Caco-2 (cell line): ENCODE results near the gene ZNF10. TPM values are rescaled to one million over a fixed set of nuclear protein-coding genes. Genes with fewer than 3 reads are reported as not detected.

Source experiments
- BruUV-seq: library from RNA; stranded (reverse); fragments of 400-500 nt; replicated peaks from 2 replicates; lab custom pipeline; 2021; lab: Mats Ljungman, UMichigan
- CTCF ChIA-PET: fragments of 300-600 bp; sonication (Branson Sonifier 250); formaldehyde crosslinking; loops from one replicate; lab custom pipeline; 2022; ENCODE audit warnings: antibody characterized with exemption; lab: Charles Lee
- POLR2A ChIA-PET: fragments of 300-600 bp; sonication (Branson Sonifier 250); formaldehyde crosslinking; loops from one replicate; lab custom pipeline; 2022; ENCODE audit warnings: antibody characterized with exemption; lab: Charles Lee
- DNase-seq, 2 experiments: peaks; one replicate each; pipeline versions ENCODE4 v3.0.0 to v3.0.0-alpha.2; 2020 to 2022
- H3K27me3 ChIP-seq: replicated peaks from 2 replicates; pipeline ENCODE4 v1.6.0; 2011; ENCODE audit warnings: low read length; ENCODE audit not compliant: control insufficient read depth, insufficient read depth
- H3K36me3 ChIP-seq: 2 replicates; pipeline ENCODE4 v1.5.1; 2011; ENCODE audit warnings: low read length; ENCODE audit not compliant: control insufficient read depth, insufficient read depth
- H3K4me1 ChIP-seq: fragments of 250-450 bp; sonication (Bioruptor Pico); 2 replicates; pipeline ENCODE4 v1.5.1; 2020; ENCODE audit warnings: mild to moderate bottlenecking
- H3K4me3 ChIP-seq: 2 replicates; pipeline ENCODE4 v1.5.1; 2011; ENCODE audit warnings: low read depth, mild to moderate bottlenecking, control low read depth, low read length
- H3K9me3 ChIP-seq: fragments of 250-450 bp; sonication (Bioruptor Pico); 2 replicates; pipeline ENCODE4 v1.5.1; 2020; ENCODE audit warnings: mild to moderate bottlenecking, moderate library complexity
- H3K27ac Mint-ChIP-seq: one replicate; pipeline ENCODE4 v1.8.0; 2022; ENCODE audit warnings: mixed read lengths; ENCODE audit not compliant: unreplicated experiment
- H3K27me3 Mint-ChIP-seq: one replicate; pipeline ENCODE4 v1.8.0; 2022; ENCODE audit warnings: mixed read lengths; ENCODE audit not compliant: insufficient read depth, unreplicated experiment
- H3K36me3 Mint-ChIP-seq: one replicate; pipeline ENCODE4 v1.8.0; 2022; ENCODE audit warnings: mild to moderate bottlenecking, mixed read lengths; ENCODE audit not compliant: insufficient read depth, unreplicated experiment
- H3K4me1 Mint-ChIP-seq: one replicate; pipeline ENCODE4 v1.8.0; 2022; ENCODE audit warnings: low read depth, mixed read lengths; ENCODE audit not compliant: unreplicated experiment
- H3K4me3 Mint-ChIP-seq: one replicate; pipeline ENCODE4 v1.8.0; 2022; ENCODE audit warnings: mild to moderate bottlenecking, moderate library complexity, mixed read lengths; ENCODE audit not compliant: unreplicated experiment
- H3K9me3 Mint-ChIP-seq: one replicate; pipeline ENCODE4 v1.8.0; 2022; ENCODE audit warnings: mixed read lengths; ENCODE audit not compliant: unreplicated experiment
- CTCF ChIP-seq, 2 experiments: fragments of 200-600 bp in 1 of 2; IDR thresholded peaks; 1 replicate in 1 of 2; 2 replicates in 1 of 2; pipeline versions ENCODE4 v1.5.1 to v1.8.0; 2011 to 2022; ENCODE audit warnings: antibody characterized with exemption in 1 of 2, control low read depth in 1 of 2, inconsistent platforms in 1 of 2, low read depth in 1 of 2, low read length in 1 of 2, mild to moderate bottlenecking in 1 of 2, moderate library complexity in 1 of 2; ENCODE audit not compliant: insufficient read depth in 1 of 2, severe bottlenecking in 1 of 2, unreplicated experiment in 1 of 2
- intact Hi-C: fragments of 100-400 bp; cut with micrococcal nuclease; formaldehyde crosslinking; loops from one replicate; pipeline ENCODE4 v1.10.0; 2022; ENCODE audit not compliant: unreplicated experiment
- total RNA-seq: library from RNA; stranded (reverse); gene quantifications from 2 replicates; pipeline ENCODE4 v1.2.3, GENCODE V29; 2022

Gene ZNF10
- total RNA-seq, 1 experiment from 2014 or later: 7.6 TPM

- H3K4me1 Mint-ChIP-seq: no peaks in the 10 kb centered on the region
- Histone ChIP-seq H3K4me3 (no peak overlapping the region), H3K27me3 (no peaks in the 10 kb centered on the region), H3K4me1 (no peaks in the 10 kb centered on the region), H3K9me3 (peaks cover 66% of the 10 kb centered on the region), H3K36me3 (no peaks in the 10 kb centered on the region)
- ChIA-PET CTCF (no interaction called here), POLR2A (no interaction called here)
- H3K9me3 Mint-ChIP-seq: peaks cover 43% of the 10 kb centered on the region
- no peak for TF ChIP-seq CTCF (IDR thresholded peaks at IDR 0.05; ENCODE audit: insufficient read depth in 1 of 2, low read depth in 1 of 2, low read length in 1 of 2, severe bottlenecking in 1 of 2, unreplicated experiment in 1 of 2)
- no peaks in the 10 kb centered on the region for H3K27me3 Mint-ChIP-seq
- no peak for DNase-seq
- intact Hi-C loops: no loop called here
- no peak overlapping the region for H3K4me3 Mint-ChIP-seq
- no peak overlapping the region for H3K27ac Mint-ChIP-seq
- BruUV-seq: TSS peak; percentile 6
- H3K36me3 Mint-ChIP-seq: peaks cover 67% of the 10 kb centered on the region
These were observed 73.2 kb downstream of the ZNF10 start for GRCh38 chr12:133203344-133204263.

- peaks cover 70% of the 10 kb centered on the region for H3K9me3 ChIP-seq
- TF ChIP-seq CTCF (IDR thresholded peaks at IDR 0.05; ENCODE audit: insufficient read depth in 1 of 2, low read depth in 1 of 2, low read length in 1 of 2, severe bottlenecking in 1 of 2, unreplicated experiment in 1 of 2): no peak
- no peaks in the 10 kb centered on the region for H3K4me1 Mint-ChIP-seq
- H3K27me3 ChIP-seq: no peaks in the 10 kb centered on the region
- H3K4me3 ChIP-seq: no peak overlapping the region
- POLR2A ChIA-PET: no interaction called here
- H3K9me3 Mint-ChIP-seq: peaks cover 43% of the 10 kb centered on the region
- H3K4me1 ChIP-seq: no peaks in the 10 kb centered on the region
- CTCF ChIA-PET: no interaction called here
- no peak overlapping the region for H3K27ac Mint-ChIP-seq
- intact Hi-C loops: no loop called here
- H3K36me3 Mint-ChIP-seq: peaks cover 69% of the 10 kb centered on the region
- no peak overlapping the region for H3K4me3 Mint-ChIP-seq
- no peaks in the 10 kb centered on the region for H3K27me3 Mint-ChIP-seq
- H3K36me3 ChIP-seq: no peaks in the 10 kb centered on the region
- DNase-seq: no peak
- no TSS peak for BruUV-seq
These were observed 73.8 kb downstream of the ZNF10 start for GRCh38 chr12:133204264-133204603.

GRCh38 chr12:133206390-133206789 lies 76.0 kb downstream of the ZNF10 start:
- ChIA-PET POLR2A (no interaction called here), CTCF (no interaction called here)
- Histone ChIP-seq H3K9me3 (peaks cover 66% of the 10 kb centered on the region), H3K36me3 (no peaks in the 10 kb centered on the region), H3K27me3 (no peaks in the 10 kb centered on the region), H3K4me1 (no peaks in the 10 kb centered on the region), H3K4me3 (no peak overlapping the region)
- no peak for TF ChIP-seq CTCF (IDR thresholded peaks at IDR 0.05; ENCODE audit: insufficient read depth in 1 of 2, low read depth in 1 of 2, low read length in 1 of 2, severe bottlenecking in 1 of 2, unreplicated experiment in 1 of 2)
- Mint-ChIP-seq H3K27me3 (no peaks in the 10 kb centered on the region), H3K36me3 (peaks cover 53% of the 10 kb centered on the region), H3K9me3 (peaks cover 24% of the 10 kb centered on the region), H3K4me1 (no peaks in the 10 kb centered on the region), H3K27ac (no peak overlapping the region), H3K4me3 (no peak overlapping the region)
- intact Hi-C loops: no loop called here
- BruUV-seq: no TSS peak
- DNase-seq: no peak

Other genes with a start within 250 kb of the ZNF10 start
- 28.0 and 32.3 TPM in 2 replicates for gene CHFR, start 243.0 kb upstream of the ZNF10 start, total RNA-seq
- 7.1 and 7.5 TPM in 2 replicates for gene ZNF605, start 174.3 kb upstream of the ZNF10 start, total RNA-seq
- gene ZNF26, start 144.3 kb upstream of the ZNF10 start, total RNA-seq: 15.0 and 17.8 TPM in 2 replicates
- 21.8 and 24.9 TPM in 2 replicates for gene ZNF84, start 93.1 kb upstream of the ZNF10 start, total RNA-seq
- gene ZNF140, start 49.7 kb upstream of the ZNF10 start, total RNA-seq: 12.1 and 12.5 TPM in 2 replicates
- gene ZNF891, start 353 bp upstream of the ZNF10 start, total RNA-seq: 2.0 and 2.3 TPM in 2 replicates
- gene ZNF268, start 50.9 kb downstream of the ZNF10 start, total RNA-seq: 24.1 and 32.0 TPM in 2 replicates
- gene ANHX, start 105.2 kb downstream of the ZNF10 start, total RNA-seq: not detected in 2 replicates